Stimulated activated CD8-positive, alpha-beta memory T cell treated with anti-CD3 and anti-CD28 coated beads, Interleukin-12 subunit alpha, Interleukin-12 subunit beta, amount 100 ng/mL, for 1 hour (primary cell): ENCODE results near the gene LARP4.
A peak's percentile ranks its signal among the peaks of the same experiment; 100 is the strongest.
"Not testable (repeated sequence)": the region's sequence is repeated elsewhere in the genome, so short reads cannot be mapped to it uniquely, and the experiment has no call there.

ENCODE experiments used
- DNase-seq: peaks from one replicate; pipeline ENCODE4 v3.0.0-alpha.2; 2020; ENCODE audit warnings: low read depth

Gene LARP4

DNA sequence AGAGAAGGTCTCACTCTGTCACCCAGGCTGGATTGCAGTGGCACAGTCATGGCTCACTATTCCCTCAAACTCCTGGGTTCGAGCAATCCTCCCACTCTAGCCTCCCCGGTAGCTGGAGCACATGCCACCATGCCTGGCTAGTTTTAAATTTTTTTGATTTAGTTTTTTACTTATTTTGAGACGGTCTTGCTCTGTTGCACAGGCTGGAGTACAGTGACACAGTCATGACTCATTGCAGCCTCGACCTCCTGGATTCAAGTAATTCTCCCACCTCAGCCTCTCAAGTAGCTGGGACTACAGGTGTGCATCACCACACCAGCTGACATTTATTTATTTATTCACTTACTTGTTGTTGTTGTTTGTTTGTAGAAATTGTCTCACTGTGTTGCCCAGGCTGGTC lies 81.9 kb downstream of the LARP4 start:
- no peak for DNase-seq

- no peak for DNase-seq
Measured at GRCh38 chr12:50483488-50483887, 82.8 kb downstream of the LARP4 start.

DNA sequence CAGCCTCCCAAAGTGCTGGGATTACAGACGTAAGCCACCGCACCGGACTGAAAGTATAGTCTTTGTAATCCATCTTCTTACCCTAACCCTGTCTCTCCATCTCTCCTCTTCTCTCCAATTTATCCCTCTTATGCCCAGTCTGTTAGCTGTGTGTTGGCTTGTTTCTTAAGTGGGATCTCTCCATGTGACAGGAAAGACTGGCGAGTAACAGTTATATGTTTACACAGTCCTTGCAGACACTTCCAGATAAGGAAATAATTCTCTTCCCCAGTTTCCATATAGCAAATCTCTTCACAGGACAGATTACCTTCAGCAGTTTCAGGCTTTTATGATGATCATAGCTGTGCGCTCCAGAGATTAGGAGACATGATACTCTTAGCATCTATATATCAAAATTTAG lies 88.1 kb downstream of the LARP4 start:
- no peak for DNase-seq

DNA sequence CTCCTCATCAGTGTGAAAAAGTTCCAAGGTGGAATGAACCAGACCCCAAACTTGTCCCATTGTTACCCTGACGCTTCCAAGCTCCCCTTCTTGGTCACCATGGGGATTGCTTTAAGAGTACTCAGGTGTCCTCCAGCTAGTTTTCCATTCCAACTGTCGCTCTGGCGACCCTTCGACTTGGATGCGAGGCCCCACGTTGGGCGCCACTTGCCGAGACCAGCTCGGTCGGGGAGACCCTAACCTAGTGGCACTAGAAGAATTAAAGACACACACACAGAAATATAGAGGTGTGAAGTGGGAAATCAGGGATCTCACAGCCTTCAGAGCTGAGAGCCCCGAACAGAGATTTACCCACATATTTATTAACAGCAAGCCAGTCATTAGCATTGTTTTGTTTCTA lies 97.4 kb downstream of the LARP4 start:
- DNase-seq, result not testable (repeated sequence)

- DNase-seq, result peak; percentile 93
Measured at GRCh38 chr12:50504798-50505674, 104.4 kb downstream of the LARP4 start, which contains the start of gene DIP2B. Gene DIP2B, plus strand, starts transcription at chr12:50504985. Its CDS starts 156 bp downstream, at chr12:50505141.

DNA sequence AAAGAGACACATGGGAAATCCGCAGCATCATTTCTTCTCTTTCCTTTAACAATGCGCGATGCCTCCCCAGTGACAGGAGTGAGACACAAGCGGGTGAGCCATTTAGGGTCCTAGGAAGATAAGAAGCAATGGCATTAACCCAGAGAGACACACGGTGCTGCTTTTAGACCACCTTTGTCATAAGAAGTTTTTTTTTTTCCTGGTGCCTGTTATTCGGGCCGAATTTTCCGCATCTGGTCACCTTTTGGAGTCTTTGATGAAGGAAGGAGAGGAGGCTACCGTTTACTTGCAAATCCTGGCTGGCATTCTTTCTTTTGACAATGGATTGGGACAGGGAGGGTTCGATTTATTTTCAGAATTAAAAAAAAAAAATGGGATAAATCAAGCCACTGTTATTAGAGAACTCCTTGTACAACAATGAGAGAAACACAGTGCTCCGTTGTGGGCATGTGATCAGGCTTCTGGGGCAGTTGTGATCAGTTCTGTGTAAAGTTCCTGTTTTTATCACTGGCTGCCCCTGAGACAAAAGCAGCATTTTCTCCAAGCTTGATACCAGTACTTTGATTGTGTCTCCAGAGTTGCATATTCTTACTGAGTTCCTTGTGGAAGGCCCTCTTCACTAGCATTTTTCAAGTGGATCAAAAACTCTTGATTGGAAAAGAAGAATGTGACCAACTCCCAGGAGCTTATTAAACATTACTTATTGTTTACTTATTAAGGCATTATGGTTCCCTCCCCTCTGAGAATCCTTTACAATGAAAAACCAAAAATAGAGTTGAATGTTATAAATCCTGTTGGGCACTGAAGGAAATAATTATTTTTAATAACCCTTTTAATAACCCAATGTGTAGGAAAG lies 105.2 kb downstream of the LARP4 start:
- no peak for DNase-seq

GRCh38 chr12:50506753-50507473 lies 106.2 kb downstream of the LARP4 start:
- no peak for DNase-seq

- no peak for DNase-seq
Measured at GRCh38 chr12:50507474-50507838, 106.8 kb downstream of the LARP4 start.

DNA sequence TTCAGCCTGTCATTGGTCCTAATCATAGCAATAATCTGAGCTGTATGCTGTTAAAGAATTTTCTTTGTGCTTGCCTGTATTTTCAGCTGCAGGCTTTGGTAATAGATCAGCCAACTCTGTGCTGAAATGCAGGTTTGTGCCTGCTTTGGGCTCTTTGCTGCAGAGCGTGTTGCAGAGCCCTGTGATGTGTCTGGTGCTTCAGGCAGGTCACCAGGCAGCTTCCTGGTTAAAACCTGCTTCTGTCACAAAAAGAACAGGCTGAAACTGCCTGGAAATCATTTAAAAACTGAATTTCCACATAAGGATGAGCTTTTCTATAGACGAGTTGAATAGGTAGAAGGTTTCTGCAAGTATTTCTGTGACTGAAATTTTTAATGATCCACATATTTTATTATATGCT lies 107.2 kb downstream of the LARP4 start:
- no peak for DNase-seq

DNA sequence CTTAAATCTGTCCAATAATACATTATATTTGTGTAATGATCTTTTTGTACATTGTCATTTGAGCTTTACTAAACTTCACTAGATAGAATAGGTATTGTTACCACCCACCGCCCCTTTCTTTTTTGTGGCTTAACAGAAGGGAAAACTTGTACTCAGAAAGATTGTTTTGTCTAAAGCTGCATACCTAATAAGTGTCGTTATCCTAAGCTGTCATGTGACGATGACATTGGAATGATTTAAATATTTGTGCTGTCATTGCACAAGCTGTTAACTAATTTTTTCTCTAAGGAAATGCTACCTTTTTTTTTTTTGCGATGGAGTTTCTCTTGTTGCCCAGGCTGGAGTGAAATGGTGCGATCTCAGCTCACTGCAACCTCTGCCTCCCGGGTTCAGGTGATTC lies 107.7 kb downstream of the LARP4 start:
- no peak for DNase-seq

DNA sequence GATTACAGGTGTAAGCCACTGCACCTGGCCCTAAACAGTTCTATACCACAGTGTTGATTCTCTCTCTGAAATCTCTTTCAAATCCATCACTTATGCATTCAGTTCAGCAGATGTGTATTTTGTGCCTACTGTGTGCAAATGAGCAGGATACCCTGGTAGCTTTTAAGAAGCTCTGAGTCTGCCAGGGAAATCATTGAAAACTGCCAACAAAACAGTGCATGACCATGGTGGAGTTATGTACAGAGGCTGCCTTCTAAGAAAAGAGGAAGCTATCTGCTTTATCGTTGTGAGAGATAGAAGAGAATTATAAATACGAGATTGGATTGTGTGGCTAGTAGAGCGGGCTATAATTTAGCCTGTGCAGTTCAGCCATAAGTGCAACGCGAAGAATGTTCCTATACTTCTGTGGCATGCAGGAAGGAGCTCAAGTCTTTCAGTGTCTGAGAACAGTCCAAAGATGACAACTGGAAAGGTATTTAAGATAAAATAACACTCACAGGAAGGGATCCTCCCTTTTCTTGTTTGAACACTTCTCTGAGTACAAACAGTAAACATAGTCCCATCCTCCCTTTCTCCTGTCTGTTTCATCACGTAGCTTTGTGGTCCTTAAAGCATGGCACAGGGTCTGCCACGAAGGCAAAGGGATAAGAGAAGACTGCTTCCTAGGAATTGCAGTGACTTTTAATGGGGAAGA lies 108.4 kb downstream of the LARP4 start:
- DNase-seq, result no peak

GRCh38 chr12:50514526-50515276 lies 114.0 kb downstream of the LARP4 start:
- no peak for DNase-seq

GRCh38 chr12:50515587-50515986 lies 114.9 kb downstream of the LARP4 start:
- DNase-seq, result no peak

DNA sequence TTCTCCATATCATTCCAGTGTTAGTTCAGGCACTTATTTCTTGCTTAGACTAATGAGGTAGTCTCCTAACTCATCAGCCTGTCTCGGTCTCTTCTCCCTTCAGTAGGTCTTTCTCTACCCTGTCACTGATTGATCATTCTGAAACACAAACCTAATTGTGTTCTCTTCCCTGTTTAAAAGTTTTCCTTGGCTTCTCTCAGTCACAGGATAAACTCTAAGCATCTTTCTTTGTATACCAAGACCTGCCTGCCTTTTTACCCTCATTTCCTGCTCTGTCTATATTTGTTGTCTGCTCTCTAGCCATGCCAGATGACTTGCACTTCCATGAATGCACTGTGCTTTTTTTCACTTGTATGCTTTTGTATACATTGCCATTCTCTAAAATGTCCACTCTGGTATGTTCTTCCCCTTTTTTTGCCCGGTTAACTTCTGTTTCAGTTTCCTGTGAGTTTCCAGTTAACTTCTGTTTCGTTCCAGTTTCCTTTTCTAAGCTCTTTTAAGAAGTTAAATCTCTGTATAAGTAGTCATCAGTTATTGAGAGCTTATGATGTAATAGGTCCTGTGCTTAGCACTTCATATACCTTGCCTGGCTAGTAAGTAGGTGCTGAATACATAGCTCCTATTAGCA lies 116.8 kb downstream of the LARP4 start:
- DNase-seq, result no peak

DNA sequence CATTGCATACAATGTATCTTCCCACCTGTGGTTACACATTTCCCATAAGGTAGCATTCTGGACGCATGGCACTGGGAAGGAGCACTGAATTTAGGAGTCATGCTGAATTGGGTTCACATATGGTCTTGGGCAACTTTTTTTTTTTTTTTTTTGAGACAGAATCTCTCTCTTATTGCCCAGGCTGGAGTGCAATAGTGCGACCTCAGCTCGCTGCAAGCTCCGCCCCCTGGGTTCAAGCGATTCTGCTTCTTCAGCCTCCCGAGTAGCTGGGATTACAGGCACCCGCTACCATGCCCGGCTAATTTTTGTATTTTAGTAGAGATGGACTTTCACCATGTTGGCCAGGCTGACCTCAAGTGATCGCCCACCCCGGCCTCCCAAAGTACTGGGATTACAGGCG lies 117.4 kb downstream of the LARP4 start:
- no peak for DNase-seq

DNA sequence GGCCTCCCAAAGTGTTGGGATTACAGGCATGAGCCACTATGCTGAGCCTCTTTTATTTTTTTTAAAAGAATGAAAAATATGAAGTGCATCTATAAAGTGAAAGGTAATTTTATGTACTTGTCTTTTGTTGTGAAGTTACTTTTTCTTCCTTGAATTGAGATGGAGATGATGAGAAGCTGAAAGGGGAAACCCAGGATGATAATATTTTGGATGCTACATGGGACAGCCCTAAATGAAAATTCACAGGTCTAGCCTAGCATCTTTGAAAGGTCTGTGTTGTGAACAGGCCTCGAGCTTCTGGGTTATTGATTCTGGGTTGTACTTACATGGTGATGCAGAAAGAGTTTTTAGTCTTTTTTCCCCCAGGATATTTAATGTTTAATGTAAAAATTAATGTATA lies 118.7 kb downstream of the LARP4 start:
- no peak for DNase-seq

- no peak for DNase-seq
Measured at GRCh38 chr12:50520416-50521207, 119.9 kb downstream of the LARP4 start.

GRCh38 chr12:50521781-50522180 lies 121.1 kb downstream of the LARP4 start:
- not testable (repeated sequence) for DNase-seq

DNA sequence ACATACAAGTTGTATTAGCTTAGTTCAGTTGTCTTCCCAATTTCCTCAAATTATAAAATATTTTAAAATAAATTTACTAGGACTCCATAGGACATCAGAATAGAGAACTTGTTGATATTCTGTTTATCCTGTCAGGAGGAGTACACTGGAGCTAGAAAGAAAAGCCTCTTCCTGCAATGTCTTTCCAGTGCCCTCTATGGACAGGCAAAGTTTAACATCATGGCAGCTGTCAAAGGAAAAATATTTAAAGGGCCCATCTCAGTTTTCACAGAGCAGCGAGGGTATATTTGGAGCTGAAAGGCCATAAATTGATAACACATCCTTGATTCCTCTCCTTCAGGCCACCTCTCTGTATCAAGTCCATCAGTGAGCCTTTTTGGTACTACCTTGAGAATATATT lies 123.1 kb downstream of the LARP4 start:
- no peak for DNase-seq

GRCh38 chr12:50524621-50525020 lies 123.9 kb downstream of the LARP4 start:
- DNase-seq, result no peak
